Measurements from ENCODE around the gene DAO. TPM values are rescaled to one million over a fixed set of nuclear protein-coding genes. Genes with fewer than 3 reads are reported as not detected.

The DAO gene
- total and polyA plus RNA-seq, 2 of the 4 experiments (the other 2 are of a cell fraction), result not detected

DNA sequence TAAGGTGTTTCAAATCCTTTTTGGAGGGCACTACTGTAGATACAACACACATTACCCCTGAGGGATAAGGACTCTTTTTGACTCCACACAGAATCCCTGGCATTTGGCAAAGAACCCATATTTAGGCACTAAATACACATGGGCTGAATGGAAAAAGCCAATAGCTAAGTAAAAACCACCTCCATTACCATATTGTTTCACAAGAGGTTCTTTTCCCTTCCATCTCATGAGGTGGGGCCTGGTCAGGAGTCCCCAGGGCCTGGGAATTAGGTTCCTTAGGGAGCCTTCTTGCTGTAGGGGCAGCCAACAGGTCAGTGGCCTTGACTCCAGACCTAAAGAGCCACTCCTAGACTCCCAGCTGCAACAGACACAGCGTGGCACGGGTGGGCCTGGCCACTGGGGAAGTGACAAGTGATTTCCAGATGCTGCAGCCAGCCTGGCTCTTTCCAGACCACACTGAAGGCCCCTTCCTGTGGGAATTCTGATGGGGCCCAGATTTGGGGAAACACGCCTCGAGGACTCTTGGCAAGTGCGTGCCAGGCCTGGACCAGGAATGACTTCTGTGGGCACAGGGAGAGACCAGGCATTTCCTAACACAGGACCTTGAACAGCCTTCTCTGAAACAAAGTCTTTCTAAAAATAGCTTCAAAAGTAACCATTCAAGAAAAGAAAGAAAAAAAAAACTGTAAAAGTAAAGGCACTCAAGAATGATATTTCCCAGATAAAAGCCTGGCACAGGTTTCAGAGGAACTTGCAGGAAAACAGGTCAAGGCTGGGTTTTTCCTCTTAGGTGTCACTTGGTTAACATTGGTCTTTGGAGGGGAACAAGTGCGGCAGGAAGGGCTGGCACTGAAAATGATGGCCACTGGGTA is 40.6 kb upstream of the DAO start:
- Histone ChIP-seq H3K9me3 (ENCODE audit: control insufficient read depth, insufficient read depth, low read length) (no peaks in the 10 kb centered on the region), H3K9ac (ENCODE audit: low read depth, low read length) (peak overlapping the region; percentile 46), H2AK5ac (ENCODE audit: low read depth, low read length) (peak overlapping the region; percentile 99), H3K4ac (ENCODE audit: low read depth, low read length) (peak overlapping the region; percentile 85), H4K20me1 (ENCODE audit: insufficient read depth, low read length) (peaks cover 4% of the 10 kb centered on the region), H3K4me1 (ENCODE audit: control insufficient read depth, insufficient read depth, low read length) (peaks cover 44% of the 10 kb centered on the region), H4K91ac (ENCODE audit: insufficient read depth, low read depth, low read length) (peak overlapping the region; percentile 91), H3K56ac (ENCODE audit: extremely low read depth, insufficient read depth, low read length) (peak overlapping the region; percentile 93), H3K14ac (replicated peaks; ENCODE audit: low read depth, low read length) (peak overlapping the region; percentile 82), H3K23ac (ENCODE audit: low read depth, low read length) (peak overlapping the region; percentile 80), H3K9me1 (ENCODE audit: insufficient read depth, low read length) (peaks cover 33% of the 10 kb centered on the region), H3K79me1 (ENCODE audit: low read depth in 1 of 2, low read length in 2 of 2) (peaks cover 28 to 70% of the 10 kb centered on the region in 2 experiments), H2AFZ (replicated peaks; ENCODE audit: low read length, poor library complexity) (peak overlapping the region; percentile 46), H3K18ac (ENCODE audit: low read depth, low read length) (peak overlapping the region; percentile 72), H2AK9ac (replicated peaks; ENCODE audit: low read depth, low read length, poor library complexity) (peak overlapping the region; percentile 89), H3K27me3 (ENCODE audit: control insufficient read depth, insufficient read depth, low read length) (no peaks in the 10 kb centered on the region), H2BK5ac (ENCODE audit: low read depth, low read length, poor library complexity, severe bottlenecking) (peak overlapping the region; percentile 94), H3K36me3 (ENCODE audit: control insufficient read depth, insufficient read depth, low read length) (peaks cover 44% of the 10 kb centered on the region), H3K4me3 (ENCODE audit: insufficient read depth, low read depth, low read length) (no peak overlapping the region), H3K4me2 (ENCODE audit: low read depth, low read length) (0 out of 2 replicates have a peak overlapping the region, but pooled peaks have one; percentile 4), H4K8ac (ENCODE audit: low read depth in 2 of 2, low read length in 2 of 2) (peak overlapping the region; percentile 42 to 83), H3K27ac (ENCODE audit: insufficient read depth, low read length) (peak overlapping the region; percentile 99), H2BK15ac (ENCODE audit: low read depth, low read length) (peak overlapping the region; percentile 26), H2BK120ac (ENCODE audit: low read depth, low read length) (peak overlapping the region; percentile 95), H4K5ac (ENCODE audit: low read depth, low read length) (peak overlapping the region; percentile 86), H2BK20ac (ENCODE audit: low read depth, low read length) (peak overlapping the region; percentile 97)
- dilution Hi-C loops (cut with HindIII; ENCODE audit: low sequenced_read_pairs, unreplicated experiment) (no loop called here), in situ Hi-C loops (cut with MboI; ENCODE audit: low sequenced_read_pairs) (no loop called here), intact Hi-C loops (cut with micrococcal nuclease) (no loop called here)
- ChIA-PET CTCF (interaction anchor here (0.9 to 1.3 kb wide), 3 partner anchors 13 to 60 kb away, joined by 3 read pairs; no protein-coding TSS in a partner anchor), POLR2A (ENCODE audit: unreplicated experiment) (interaction anchor here (0.6 to 1.3 kb wide), 4 partner anchors 9 to 38 kb away, joined by 3 to 11 read pairs (median 5); no protein-coding TSS in a partner anchor)
- BruUV-seq (replicated peaks), result TSS peak; percentile 100
- no CpG with 5 or more reads among the region's 6 CpGs for WGBS, 2 experiments (ENCODE audit: extremely low coverage in 2 of 2, insufficient read length in 1 of 2)
- ATAC-seq (ENCODE audit: low read depth) (no peak), DNase-seq (peak; percentile 58)
- TF ChIP-seq, protein P1, sequence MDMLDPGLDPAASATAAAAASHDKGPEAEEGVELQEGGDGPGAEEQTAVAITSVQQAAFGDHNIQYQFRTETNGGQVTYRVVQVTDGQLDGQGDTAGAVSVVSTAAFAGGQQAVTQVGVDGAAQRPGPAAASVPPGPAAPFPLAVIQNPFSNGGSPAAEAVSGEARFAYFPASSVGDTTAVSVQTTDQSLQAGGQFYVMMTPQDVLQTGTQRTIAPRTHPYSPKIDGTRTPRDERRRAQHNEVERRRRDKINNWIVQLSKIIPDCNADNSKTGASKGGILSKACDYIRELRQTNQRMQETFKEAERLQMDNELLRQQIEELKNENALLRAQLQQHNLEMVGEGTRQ (IDR thresholded peaks at IDR 0.05; ENCODE audit: low read depth, low read length), result no peak
- no peak for TF ChIP-seq SMC3 (IDR thresholded peaks at IDR 0.05; ENCODE audit: low read depth, low read length)
- TF ChIP-seq, protein P2, sequence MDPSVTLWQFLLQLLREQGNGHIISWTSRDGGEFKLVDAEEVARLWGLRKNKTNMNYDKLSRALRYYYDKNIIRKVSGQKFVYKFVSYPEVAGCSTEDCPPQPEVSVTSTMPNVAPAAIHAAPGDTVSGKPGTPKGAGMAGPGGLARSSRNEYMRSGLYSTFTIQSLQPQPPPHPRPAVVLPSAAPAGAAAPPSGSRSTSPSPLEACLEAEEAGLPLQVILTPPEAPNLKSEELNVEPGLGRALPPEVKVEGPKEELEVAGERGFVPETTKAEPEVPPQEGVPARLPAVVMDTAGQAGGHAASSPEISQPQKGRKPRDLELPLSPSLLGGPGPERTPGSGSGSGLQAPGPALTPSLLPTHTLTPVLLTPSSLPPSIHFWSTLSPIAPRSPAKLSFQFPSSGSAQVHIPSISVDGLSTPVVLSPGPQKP (IDR thresholded peaks at IDR 0.05; ENCODE audit: borderline replicate concordance, low read depth, low read length), result no peak
- TF ChIP-seq BHLHE40 (IDR thresholded peaks at IDR 0.05; ENCODE audit: low read depth, low read length), result no peak
- no peak for TF ChIP-seq FOS (IDR thresholded peaks at IDR 0.05; ENCODE audit: low read depth, low read length)
- no peak for TF ChIP-seq RAD21 (IDR thresholded peaks at IDR 0.05; ENCODE audit: low read length)
- no peak for TF ChIP-seq MAZ (IDR thresholded peaks at IDR 0.05; ENCODE audit: borderline replicate concordance, low read depth, low read length)
- no peak for TF ChIP-seq RFX5 (IDR thresholded peaks at IDR 0.05; ENCODE audit: low read depth, low read length)
- TF ChIP-seq CEBPB (IDR thresholded peaks at IDR 0.05; ENCODE audit: low read depth, low read length), result no peak
- TF ChIP-seq POLR2A (IDR thresholded peaks at IDR 0.05; ENCODE audit: low read depth, low read length), result no peak; the same call in 1 of the 2 replicates
- no peak for TF ChIP-seq RCOR1 (IDR thresholded peaks at IDR 0.05; ENCODE audit: insufficient replicate concordance, low read length)
- TF ChIP-seq, protein P3, sequence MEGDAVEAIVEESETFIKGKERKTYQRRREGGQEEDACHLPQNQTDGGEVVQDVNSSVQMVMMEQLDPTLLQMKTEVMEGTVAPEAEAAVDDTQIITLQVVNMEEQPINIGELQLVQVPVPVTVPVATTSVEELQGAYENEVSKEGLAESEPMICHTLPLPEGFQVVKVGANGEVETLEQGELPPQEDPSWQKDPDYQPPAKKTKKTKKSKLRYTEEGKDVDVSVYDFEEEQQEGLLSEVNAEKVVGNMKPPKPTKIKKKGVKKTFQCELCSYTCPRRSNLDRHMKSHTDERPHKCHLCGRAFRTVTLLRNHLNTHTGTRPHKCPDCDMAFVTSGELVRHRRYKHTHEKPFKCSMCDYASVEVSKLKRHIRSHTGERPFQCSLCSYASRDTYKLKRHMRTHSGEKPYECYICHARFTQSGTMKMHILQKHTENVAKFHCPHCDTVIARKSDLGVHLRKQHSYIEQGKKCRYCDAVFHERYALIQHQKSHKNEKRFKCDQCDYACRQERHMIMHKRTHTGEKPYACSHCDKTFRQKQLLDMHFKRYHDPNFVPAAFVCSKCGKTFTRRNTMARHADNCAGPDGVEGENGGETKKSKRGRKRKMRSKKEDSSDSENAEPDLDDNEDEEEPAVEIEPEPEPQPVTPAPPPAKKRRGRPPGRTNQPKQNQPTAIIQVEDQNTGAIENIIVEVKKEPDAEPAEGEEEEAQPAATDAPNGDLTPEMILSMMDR (conservative IDR thresholded peaks at IDR 0.05; ENCODE audit: low read depth, low read length), result no peak
- no peak for TF ChIP-seq NFE2L2 (IDR thresholded peaks at IDR 0.05; ENCODE audit: low read depth, low read length)
- TF ChIP-seq MXI1 (IDR thresholded peaks at IDR 0.05; ENCODE audit: borderline replicate concordance, low read depth, low read length), result no peak

All from IMR-90 (cell line).